ENCODE results near the gene ZNF277.

Gene ZNF277

GRCh38 chr7:112292162-112292561 is 85.7 kb downstream of the ZNF277 start:
- WGBS, 2 experiments (ENCODE audit: insufficient coverage in 2 of 2): 100% methylated on average over 1 of the region's 1 CpG; no CpG with 5 or more reads in 1 of the 2 experiments
- Histone ChIP-seq H3K9me3 (ENCODE audit: control insufficient read depth, low read length) (no peaks in the 10 kb centered on the region), H3K27ac (ENCODE audit: low read depth, low read length, severe bottlenecking) (no peak overlapping the region), H3K4me3 (ENCODE audit: extremely low read depth, insufficient read depth, low read length, poor library complexity, severe bottlenecking) (no peak overlapping the region), H3K36me3 (ENCODE audit: control insufficient read depth, insufficient read depth, low read length) (peaks cover 6% of the 10 kb centered on the region), H3K4me1 (ENCODE audit: control insufficient read depth, insufficient read depth, low read length, poor library complexity, severe bottlenecking) (no peaks in the 10 kb centered on the region)

GRCh38 chr7:112293416-112293815 is 86.9 kb downstream of the ZNF277 start:
- WGBS, 2 experiments (ENCODE audit: insufficient coverage in 2 of 2): 83 to 92% methylated on average over 1 of the region's 4 CpGs
- Histone ChIP-seq H3K4me3 (ENCODE audit: extremely low read depth, insufficient read depth, low read length, poor library complexity, severe bottlenecking) (no peak overlapping the region), H3K27ac (ENCODE audit: low read depth, low read length, severe bottlenecking) (no peak overlapping the region), H3K4me1 (ENCODE audit: control insufficient read depth, insufficient read depth, low read length, poor library complexity, severe bottlenecking) (no peaks in the 10 kb centered on the region), H3K36me3 (ENCODE audit: control insufficient read depth, insufficient read depth, low read length) (peaks cover under 1% of the 10 kb centered on the region), H3K9me3 (ENCODE audit: control insufficient read depth, low read length) (no peaks in the 10 kb centered on the region)

- no peak overlapping the region for H3K27ac ChIP-seq (ENCODE audit: low read depth, low read length, severe bottlenecking)
- H3K4me1 ChIP-seq (ENCODE audit: control insufficient read depth, insufficient read depth, low read length, poor library complexity, severe bottlenecking): no peaks in the 10 kb centered on the region
- H3K9me3 ChIP-seq (ENCODE audit: control insufficient read depth, low read length): no peaks in the 10 kb centered on the region
- H3K36me3 ChIP-seq (ENCODE audit: control insufficient read depth, insufficient read depth, low read length): no peaks in the 10 kb centered on the region
- no peak overlapping the region for H3K4me3 ChIP-seq (ENCODE audit: extremely low read depth, insufficient read depth, low read length, poor library complexity, severe bottlenecking)
- WGBS, 2 experiments (ENCODE audit: insufficient coverage in 2 of 2): no CpG with 5 or more reads among the region's 1 CpG
Observed at GRCh38 chr7:112296432-112296831, 89.9 kb downstream of the ZNF277 start.

- H3K4me1 ChIP-seq (ENCODE audit: control insufficient read depth, insufficient read depth, low read length, poor library complexity, severe bottlenecking): no peaks in the 10 kb centered on the region
- H3K36me3 ChIP-seq (ENCODE audit: control insufficient read depth, insufficient read depth, low read length): no peaks in the 10 kb centered on the region
- no peak overlapping the region for H3K4me3 ChIP-seq (ENCODE audit: extremely low read depth, insufficient read depth, low read length, poor library complexity, severe bottlenecking)
- WGBS, 2 experiments (ENCODE audit: insufficient coverage in 2 of 2): no CpG with 5 or more reads among the region's 3 CpGs
- H3K27ac ChIP-seq (ENCODE audit: low read depth, low read length, severe bottlenecking): no peak overlapping the region
- H3K9me3 ChIP-seq (ENCODE audit: control insufficient read depth, low read length): no peaks in the 10 kb centered on the region
Observed at GRCh38 chr7:112297681-112298080, 91.2 kb downstream of the ZNF277 start.

- Histone ChIP-seq H3K9me3 (ENCODE audit: control insufficient read depth, low read length) (no peaks in the 10 kb centered on the region), H3K4me3 (ENCODE audit: extremely low read depth, insufficient read depth, low read length, poor library complexity, severe bottlenecking) (no peak overlapping the region), H3K36me3 (ENCODE audit: control insufficient read depth, insufficient read depth, low read length) (no peaks in the 10 kb centered on the region), H3K4me1 (ENCODE audit: control insufficient read depth, insufficient read depth, low read length, poor library complexity, severe bottlenecking) (no peaks in the 10 kb centered on the region), H3K27ac (ENCODE audit: low read depth, low read length, severe bottlenecking) (no peak overlapping the region)
- 92 to 95% methylated on average over 3 to 4 of the region's 4 CpGs for WGBS, 2 experiments (ENCODE audit: insufficient coverage in 2 of 2)
Observed at GRCh38 chr7:112298543-112299100, 92.1 kb downstream of the ZNF277 start.

- Histone ChIP-seq H3K36me3 (ENCODE audit: control insufficient read depth, insufficient read depth, low read length) (no peaks in the 10 kb centered on the region), H3K4me3 (ENCODE audit: extremely low read depth, insufficient read depth, low read length, poor library complexity, severe bottlenecking) (no peak overlapping the region), H3K4me1 (ENCODE audit: control insufficient read depth, insufficient read depth, low read length, poor library complexity, severe bottlenecking) (no peaks in the 10 kb centered on the region), H3K27ac (ENCODE audit: low read depth, low read length, severe bottlenecking) (no peak overlapping the region), H3K9me3 (ENCODE audit: control insufficient read depth, low read length) (no peaks in the 10 kb centered on the region)
- no CpG with 5 or more reads among the region's 2 CpGs for WGBS, 2 experiments (ENCODE audit: insufficient coverage in 2 of 2)
Observed at GRCh38 chr7:112300072-112300471, 93.6 kb downstream of the ZNF277 start.

- no peaks in the 10 kb centered on the region for H3K9me3 ChIP-seq (ENCODE audit: control insufficient read depth, low read length)
- WGBS, 2 experiments (ENCODE audit: insufficient coverage in 2 of 2): 92 to 96% methylated on average over 6 of the region's 6 CpGs
- H3K4me1 ChIP-seq (ENCODE audit: control insufficient read depth, insufficient read depth, low read length, poor library complexity, severe bottlenecking): no peaks in the 10 kb centered on the region
- no peaks in the 10 kb centered on the region for H3K36me3 ChIP-seq (ENCODE audit: control insufficient read depth, insufficient read depth, low read length)
- H3K4me3 ChIP-seq (ENCODE audit: extremely low read depth, insufficient read depth, low read length, poor library complexity, severe bottlenecking): no peak overlapping the region
- H3K27ac ChIP-seq (ENCODE audit: low read depth, low read length, severe bottlenecking): no peak overlapping the region
Observed at GRCh38 chr7:112300831-112301407, 94.4 kb downstream of the ZNF277 start.

GRCh38 chr7:112302566-112302965 is 96.1 kb downstream of the ZNF277 start:
- no peak overlapping the region for H3K27ac ChIP-seq (ENCODE audit: low read depth, low read length, severe bottlenecking)
- no peaks in the 10 kb centered on the region for H3K36me3 ChIP-seq (ENCODE audit: control insufficient read depth, insufficient read depth, low read length)
- no peak overlapping the region for H3K4me3 ChIP-seq (ENCODE audit: extremely low read depth, insufficient read depth, low read length, poor library complexity, severe bottlenecking)
- no peaks in the 10 kb centered on the region for H3K9me3 ChIP-seq (ENCODE audit: control insufficient read depth, low read length)
- WGBS, 2 experiments (ENCODE audit: insufficient coverage in 2 of 2): 100% methylated on average over 1 of the region's 2 CpGs; no CpG with 5 or more reads in 1 of the 2 experiments
- no peaks in the 10 kb centered on the region for H3K4me1 ChIP-seq (ENCODE audit: control insufficient read depth, insufficient read depth, low read length, poor library complexity, severe bottlenecking)

- Histone ChIP-seq H3K36me3 (ENCODE audit: control insufficient read depth, insufficient read depth, low read length) (peaks cover 13% of the 10 kb centered on the region), H3K9me3 (ENCODE audit: control insufficient read depth, low read length) (peaks cover 3% of the 10 kb centered on the region), H3K4me3 (ENCODE audit: extremely low read depth, insufficient read depth, low read length, poor library complexity, severe bottlenecking) (no peak overlapping the region), H3K27ac (ENCODE audit: low read depth, low read length, severe bottlenecking) (no peak overlapping the region), H3K4me1 (ENCODE audit: control insufficient read depth, insufficient read depth, low read length, poor library complexity, severe bottlenecking) (no peaks in the 10 kb centered on the region)
- WGBS, 2 experiments (ENCODE audit: insufficient coverage in 2 of 2): 80% methylated on average over 2 of the region's 2 CpGs; no CpG with 5 or more reads in 1 of the 2 experiments
Observed at GRCh38 chr7:112306903-112307302, 100.4 kb downstream of the ZNF277 start.

GRCh38 chr7:112307506-112307905 is 101.0 kb downstream of the ZNF277 start:
- peaks cover 3% of the 10 kb centered on the region for H3K9me3 ChIP-seq (ENCODE audit: control insufficient read depth, low read length)
- WGBS, 2 experiments (ENCODE audit: insufficient coverage in 2 of 2): 80% methylated on average over 2 of the region's 3 CpGs; no CpG with 5 or more reads in 1 of the 2 experiments
- peaks cover 13% of the 10 kb centered on the region for H3K36me3 ChIP-seq (ENCODE audit: control insufficient read depth, insufficient read depth, low read length)
- no peaks in the 10 kb centered on the region for H3K4me1 ChIP-seq (ENCODE audit: control insufficient read depth, insufficient read depth, low read length, poor library complexity, severe bottlenecking)
- H3K27ac ChIP-seq (ENCODE audit: low read depth, low read length, severe bottlenecking): no peak overlapping the region
- H3K4me3 ChIP-seq (ENCODE audit: extremely low read depth, insufficient read depth, low read length, poor library complexity, severe bottlenecking): no peak overlapping the region

- Histone ChIP-seq H3K27ac (ENCODE audit: low read depth, low read length, severe bottlenecking) (no peak overlapping the region), H3K4me3 (ENCODE audit: extremely low read depth, insufficient read depth, low read length, poor library complexity, severe bottlenecking) (no peak overlapping the region), H3K9me3 (ENCODE audit: control insufficient read depth, low read length) (peaks cover 3% of the 10 kb centered on the region), H3K4me1 (ENCODE audit: control insufficient read depth, insufficient read depth, low read length, poor library complexity, severe bottlenecking) (no peaks in the 10 kb centered on the region), H3K36me3 (ENCODE audit: control insufficient read depth, insufficient read depth, low read length) (peaks cover 15% of the 10 kb centered on the region)
- 100% methylated on average over 1 of the region's 3 CpGs for WGBS, 2 experiments (ENCODE audit: insufficient coverage in 2 of 2)
Observed at GRCh38 chr7:112308974-112309373, 102.5 kb downstream of the ZNF277 start.

Measured in mesodermal cell (in vitro differentiated cells).